GM23338 (cell line): ENCODE results near the gene SLC35B3. TPM values are rescaled to one million over a fixed set of nuclear protein-coding genes. Genes with fewer than 3 reads are reported as not detected.

Source experiments
- CREB1 ChIP-seq: fragments of 250-450 bp; sonication (Bioruptor Pico); IDR thresholded peaks from 2 replicates; pipeline ENCODE4 v1.5.0; 2020; ENCODE audit warnings: low read depth, mild to moderate bottlenecking, moderate library complexity
- EZH2 ChIP-seq: fragments of 200-600 bp; sonication (generic); IDR thresholded peaks from one replicate; pipeline ENCODE4 v1.8.0; 2017; ENCODE audit warnings: antibody characterized with exemption, mild to moderate bottlenecking, low read depth; ENCODE audit not compliant: unreplicated experiment
- ZNF114 ChIP-seq: fragments of 250-450 bp; sonication (Bioruptor Pico); IDR thresholded peaks from 2 replicates; pipeline ENCODE4 v1.5.0; 2020; ENCODE audit warnings: mild to moderate bottlenecking, moderate library complexity
- ZNF331 ChIP-seq: fragments of 250-450 bp; sonication (Bioruptor Pico); IDR thresholded peaks from 2 replicates; pipeline ENCODE4 v1.5.0; 2020; ENCODE audit warnings: low read depth, mild to moderate bottlenecking, moderate library complexity
- polyA plus RNA-seq: library from polyadenylated mRNA; unstranded; fragments of >200 nt; fragmentation: Nextera tagmentation; extraction: Ambion mirVana; gene quantifications from 2 replicates; pipeline ENCODE4 v1.2.1, GENCODE V29; 2016
- total RNA-seq: library from RNA; depleted of rRNA; stranded (reverse); fragments of >200 nt; shearing (Covaris generic); gene quantifications from 2 replicates; pipeline ENCODE4 v1.2.3, GENCODE V29; 2014
- TF ChIP-seq, protein P1 (sequence below): fragments of 250-450 bp; sonication (Bioruptor Pico); IDR thresholded peaks from 2 replicates; pipeline ENCODE4 v1.5.0; 2020; ENCODE audit warnings: mild to moderate bottlenecking, moderate library complexity
- TF ChIP-seq, protein P2 (sequence below), 2 experiments: fragments of 200-600 bp in 1 of 2; sonication (generic) in 1 of 2; conservative IDR thresholded peaks; 2 replicates each; pipeline versions ENCODE4 v1.5.1 to v1.6.1; 2016 to 2017; ENCODE audit warnings: antibody characterized with exemption in 2 of 2, low read depth in 2 of 2, mild to moderate bottlenecking in 2 of 2, moderate library complexity in 1 of 2
- TF ChIP-seq, protein P3 (sequence below): IDR thresholded peaks from one replicate; pipeline ENCODE4 v1.6.1; 2018; ENCODE audit warnings: antibody characterized with exemption; ENCODE audit not compliant: unreplicated experiment
- TF ChIP-seq, protein P4 (sequence below): IDR thresholded peaks from 2 replicates; pipeline ENCODE4 v1.6.1; 2016; ENCODE audit warnings: antibody characterized with exemption

SLC35B3 gene
- total and polyA plus RNA-seq, 2 experiments from 2014 or later: 7.5 to 9.0 TPM

DNA sequence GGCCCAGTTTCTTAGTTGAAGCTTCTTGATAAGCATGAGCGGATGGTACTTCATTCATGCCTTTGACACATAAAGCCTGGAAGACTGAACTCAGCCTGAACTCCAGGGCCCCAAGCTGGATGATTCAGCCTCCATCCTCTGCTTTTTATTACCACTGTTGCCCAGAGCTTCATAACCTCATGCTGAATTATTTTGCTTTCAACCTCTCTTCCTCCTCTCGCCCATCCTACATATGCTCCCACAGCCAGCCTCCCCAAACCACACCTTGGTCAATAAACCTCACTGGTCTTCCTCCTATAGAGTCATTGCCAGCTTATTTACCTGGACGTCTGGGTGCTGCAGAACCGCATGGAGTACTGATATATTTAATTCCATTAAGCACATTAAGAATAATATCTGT, 59.4 kb downstream of the SLC35B3 start (continued):
- TF ChIP-seq, protein P1, sequence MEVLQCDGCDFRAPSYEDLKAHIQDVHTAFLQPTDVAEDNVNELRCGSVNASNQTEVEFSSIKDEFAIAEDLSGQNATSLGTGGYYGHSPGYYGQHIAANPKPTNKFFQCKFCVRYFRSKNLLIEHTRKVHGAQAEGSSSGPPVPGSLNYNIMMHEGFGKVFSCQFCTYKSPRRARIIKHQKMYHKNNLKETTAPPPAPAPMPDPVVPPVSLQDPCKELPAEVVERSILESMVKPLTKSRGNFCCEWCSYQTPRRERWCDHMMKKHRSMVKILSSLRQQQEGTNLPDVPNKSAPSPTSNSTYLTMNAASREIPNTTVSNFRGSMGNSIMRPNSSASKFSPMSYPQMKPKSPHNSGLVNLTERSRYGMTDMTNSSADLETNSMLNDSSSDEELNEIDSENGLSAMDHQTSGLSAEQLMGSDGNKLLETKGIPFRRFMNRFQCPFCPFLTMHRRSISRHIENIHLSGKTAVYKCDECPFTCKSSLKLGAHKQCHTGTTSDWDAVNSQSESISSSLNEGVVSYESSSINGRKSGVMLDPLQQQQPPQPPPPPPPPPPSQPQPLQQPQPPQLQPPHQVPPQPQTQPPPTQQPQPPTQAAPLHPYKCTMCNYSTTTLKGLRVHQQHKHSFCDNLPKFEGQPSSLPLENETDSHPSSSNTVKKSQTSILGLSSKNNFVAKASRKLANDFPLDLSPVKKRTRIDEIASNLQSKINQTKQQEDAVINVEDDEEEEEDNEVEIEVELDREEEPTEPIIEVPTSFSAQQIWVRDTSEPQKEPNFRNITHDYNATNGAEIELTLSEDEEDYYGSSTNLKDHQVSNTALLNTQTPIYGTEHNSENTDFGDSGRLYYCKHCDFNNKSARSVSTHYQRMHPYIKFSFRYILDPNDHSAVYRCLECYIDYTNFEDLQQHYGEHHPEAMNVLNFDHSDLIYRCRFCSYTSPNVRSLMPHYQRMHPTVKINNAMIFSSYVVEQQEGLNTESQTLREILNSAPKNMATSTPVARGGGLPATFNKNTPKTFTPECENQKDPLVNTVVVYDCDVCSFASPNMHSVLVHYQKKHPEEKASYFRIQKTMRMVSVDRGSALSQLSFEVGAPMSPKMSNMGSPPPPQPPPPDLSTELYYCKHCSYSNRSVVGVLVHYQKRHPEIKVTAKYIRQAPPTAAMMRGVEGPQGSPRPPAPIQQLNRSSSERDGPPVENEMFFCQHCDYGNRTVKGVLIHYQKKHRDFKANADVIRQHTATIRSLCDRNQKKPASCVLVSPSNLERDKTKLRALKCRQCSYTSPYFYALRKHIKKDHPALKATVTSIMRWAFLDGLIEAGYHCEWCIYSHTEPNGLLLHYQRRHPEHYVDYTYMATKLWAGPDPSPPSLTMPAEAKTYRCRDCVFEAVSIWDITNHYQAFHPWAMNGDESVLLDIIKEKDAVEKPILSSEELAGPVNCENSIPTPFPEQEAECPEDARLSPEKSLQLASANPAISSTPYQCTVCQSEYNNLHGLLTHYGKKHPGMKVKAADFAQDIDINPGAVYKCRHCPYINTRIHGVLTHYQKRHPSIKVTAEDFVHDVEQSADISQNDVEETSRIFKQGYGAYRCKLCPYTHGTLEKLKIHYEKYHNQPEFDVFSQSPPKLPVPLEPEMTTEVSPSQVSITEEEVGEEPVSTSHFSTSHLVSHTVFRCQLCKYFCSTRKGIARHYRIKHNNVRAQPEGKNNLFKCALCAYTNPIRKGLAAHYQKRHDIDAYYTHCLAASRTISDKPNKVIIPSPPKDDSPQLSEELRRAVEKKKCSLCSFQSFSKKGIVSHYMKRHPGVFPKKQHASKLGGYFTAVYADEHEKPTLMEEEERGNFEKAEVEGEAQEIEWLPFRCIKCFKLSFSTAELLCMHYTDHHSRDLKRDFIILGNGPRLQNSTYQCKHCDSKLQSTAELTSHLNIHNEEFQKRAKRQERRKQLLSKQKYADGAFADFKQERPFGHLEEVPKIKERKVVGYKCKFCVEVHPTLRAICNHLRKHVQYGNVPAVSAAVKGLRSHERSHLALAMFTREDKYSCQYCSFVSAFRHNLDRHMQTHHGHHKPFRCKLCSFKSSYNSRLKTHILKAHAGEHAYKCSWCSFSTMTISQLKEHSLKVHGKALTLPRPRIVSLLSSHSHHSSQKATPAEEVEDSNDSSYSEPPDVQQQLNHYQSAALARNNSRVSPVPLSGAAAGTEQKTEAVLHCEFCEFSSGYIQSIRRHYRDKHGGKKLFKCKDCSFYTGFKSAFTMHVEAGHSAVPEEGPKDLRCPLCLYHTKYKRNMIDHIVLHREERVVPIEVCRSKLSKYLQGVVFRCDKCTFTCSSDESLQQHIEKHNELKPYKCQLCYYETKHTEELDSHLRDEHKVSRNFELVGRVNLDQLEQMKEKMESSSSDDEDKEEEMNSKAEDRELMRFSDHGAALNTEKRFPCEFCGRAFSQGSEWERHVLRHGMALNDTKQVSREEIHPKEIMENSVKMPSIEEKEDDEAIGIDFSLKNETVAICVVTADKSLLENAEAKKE (CRISPR knock-in tag): no peak
- TF ChIP-seq, protein P2, sequence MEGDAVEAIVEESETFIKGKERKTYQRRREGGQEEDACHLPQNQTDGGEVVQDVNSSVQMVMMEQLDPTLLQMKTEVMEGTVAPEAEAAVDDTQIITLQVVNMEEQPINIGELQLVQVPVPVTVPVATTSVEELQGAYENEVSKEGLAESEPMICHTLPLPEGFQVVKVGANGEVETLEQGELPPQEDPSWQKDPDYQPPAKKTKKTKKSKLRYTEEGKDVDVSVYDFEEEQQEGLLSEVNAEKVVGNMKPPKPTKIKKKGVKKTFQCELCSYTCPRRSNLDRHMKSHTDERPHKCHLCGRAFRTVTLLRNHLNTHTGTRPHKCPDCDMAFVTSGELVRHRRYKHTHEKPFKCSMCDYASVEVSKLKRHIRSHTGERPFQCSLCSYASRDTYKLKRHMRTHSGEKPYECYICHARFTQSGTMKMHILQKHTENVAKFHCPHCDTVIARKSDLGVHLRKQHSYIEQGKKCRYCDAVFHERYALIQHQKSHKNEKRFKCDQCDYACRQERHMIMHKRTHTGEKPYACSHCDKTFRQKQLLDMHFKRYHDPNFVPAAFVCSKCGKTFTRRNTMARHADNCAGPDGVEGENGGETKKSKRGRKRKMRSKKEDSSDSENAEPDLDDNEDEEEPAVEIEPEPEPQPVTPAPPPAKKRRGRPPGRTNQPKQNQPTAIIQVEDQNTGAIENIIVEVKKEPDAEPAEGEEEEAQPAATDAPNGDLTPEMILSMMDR (conservative IDR thresholded peaks at IDR 0.05; ENCODE audit: low read depth in 2 of 2): no peak
- TF ChIP-seq, protein P3, sequence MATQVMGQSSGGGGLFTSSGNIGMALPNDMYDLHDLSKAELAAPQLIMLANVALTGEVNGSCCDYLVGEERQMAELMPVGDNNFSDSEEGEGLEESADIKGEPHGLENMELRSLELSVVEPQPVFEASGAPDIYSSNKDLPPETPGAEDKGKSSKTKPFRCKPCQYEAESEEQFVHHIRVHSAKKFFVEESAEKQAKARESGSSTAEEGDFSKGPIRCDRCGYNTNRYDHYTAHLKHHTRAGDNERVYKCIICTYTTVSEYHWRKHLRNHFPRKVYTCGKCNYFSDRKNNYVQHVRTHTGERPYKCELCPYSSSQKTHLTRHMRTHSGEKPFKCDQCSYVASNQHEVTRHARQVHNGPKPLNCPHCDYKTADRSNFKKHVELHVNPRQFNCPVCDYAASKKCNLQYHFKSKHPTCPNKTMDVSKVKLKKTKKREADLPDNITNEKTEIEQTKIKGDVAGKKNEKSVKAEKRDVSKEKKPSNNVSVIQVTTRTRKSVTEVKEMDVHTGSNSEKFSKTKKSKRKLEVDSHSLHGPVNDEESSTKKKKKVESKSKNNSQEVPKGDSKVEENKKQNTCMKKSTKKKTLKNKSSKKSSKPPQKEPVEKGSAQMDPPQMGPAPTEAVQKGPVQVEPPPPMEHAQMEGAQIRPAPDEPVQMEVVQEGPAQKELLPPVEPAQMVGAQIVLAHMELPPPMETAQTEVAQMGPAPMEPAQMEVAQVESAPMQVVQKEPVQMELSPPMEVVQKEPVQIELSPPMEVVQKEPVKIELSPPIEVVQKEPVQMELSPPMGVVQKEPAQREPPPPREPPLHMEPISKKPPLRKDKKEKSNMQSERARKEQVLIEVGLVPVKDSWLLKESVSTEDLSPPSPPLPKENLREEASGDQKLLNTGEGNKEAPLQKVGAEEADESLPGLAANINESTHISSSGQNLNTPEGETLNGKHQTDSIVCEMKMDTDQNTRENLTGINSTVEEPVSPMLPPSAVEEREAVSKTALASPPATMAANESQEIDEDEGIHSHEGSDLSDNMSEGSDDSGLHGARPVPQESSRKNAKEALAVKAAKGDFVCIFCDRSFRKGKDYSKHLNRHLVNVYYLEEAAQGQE: no peak
- TF ChIP-seq, protein P4, sequence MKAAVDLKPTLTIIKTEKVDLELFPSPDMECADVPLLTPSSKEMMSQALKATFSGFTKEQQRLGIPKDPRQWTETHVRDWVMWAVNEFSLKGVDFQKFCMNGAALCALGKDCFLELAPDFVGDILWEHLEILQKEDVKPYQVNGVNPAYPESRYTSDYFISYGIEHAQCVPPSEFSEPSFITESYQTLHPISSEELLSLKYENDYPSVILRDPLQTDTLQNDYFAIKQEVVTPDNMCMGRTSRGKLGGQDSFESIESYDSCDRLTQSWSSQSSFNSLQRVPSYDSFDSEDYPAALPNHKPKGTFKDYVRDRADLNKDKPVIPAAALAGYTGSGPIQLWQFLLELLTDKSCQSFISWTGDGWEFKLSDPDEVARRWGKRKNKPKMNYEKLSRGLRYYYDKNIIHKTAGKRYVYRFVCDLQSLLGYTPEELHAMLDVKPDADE: no peak
- no peak for TF ChIP-seq ZNF114 (CRISPR knock-in tag)
- TF ChIP-seq CREB1: no peak
- no peak for TF ChIP-seq ZNF331 (CRISPR knock-in tag)
- no peak for TF ChIP-seq EZH2
